Keratinocyte (primary cell): Measurements from ENCODE around the gene YIPF2. TPM values are rescaled to one million over a fixed set of nuclear protein-coding genes. Genes with fewer than 3 reads are reported as not detected.

ENCODE experiments used
- DNase-seq: peaks from one replicate; pipeline ENCODE4 v3.0.0-alpha.2; 2011; ENCODE audit warnings: low read depth, missing footprints, low spot score
- FAIRE-seq: peaks from 2 replicates; lab custom pipeline; 2011; peaks lifted over from hg19 to GRCh38; lab: Jason Lieb, UNC
- H2AFZ ChIP-seq: 2 replicates; pipeline ENCODE4 v1.6.0; 2012; ENCODE audit warnings: low read length, control low read depth, inconsistent platforms; ENCODE audit not compliant: control insufficient read depth
- H3K27ac ChIP-seq: 2 replicates; pipeline ENCODE4 v1.5.1; 2011; ENCODE audit warnings: low read length; ENCODE audit not compliant: control insufficient read depth, insufficient read depth
- H3K27me3 ChIP-seq: 3 replicates; pipeline ENCODE4 v1.6.0; 2011; ENCODE audit warnings: low read length; ENCODE audit not compliant: control insufficient read depth, insufficient read depth; ENCODE audit errors: extremely low read depth
- H3K36me3 ChIP-seq, 2 experiments: 2 replicates in 1 of 2; 3 replicates in 1 of 2; pipeline ENCODE4 v1.5.1; 2011; ENCODE audit warnings: low read length in 2 of 2, mild to moderate bottlenecking in 1 of 2; ENCODE audit not compliant: control insufficient read depth in 2 of 2, insufficient read depth in 2 of 2; ENCODE audit errors: extremely low read depth in 1 of 2
- H3K4me1 ChIP-seq: 3 replicates; pipeline ENCODE4 v1.5.1; 2011; ENCODE audit warnings: low read length; ENCODE audit not compliant: control insufficient read depth, insufficient read depth; ENCODE audit errors: extremely low read depth
- H3K4me2 ChIP-seq: 3 replicates; pipeline ENCODE4 v1.6.0; 2011; ENCODE audit warnings: low read depth, low read length; ENCODE audit not compliant: control insufficient read depth, insufficient read depth; ENCODE audit errors: extremely low read depth
- H3K4me3 ChIP-seq, 3 experiments: fragments of 200-600 bp in 1 of 3; sonication (generic) in 1 of 3; 2 replicates in 2 of 3; 3 replicates in 1 of 3; pipeline ENCODE4 v1.5.1; 2011 to 2016; ENCODE audit warnings: low read length in 3 of 3, mild to moderate bottlenecking in 3 of 3, control low read depth in 2 of 3, inconsistent platforms in 1 of 3, low read depth in 1 of 3, mixed read lengths in 1 of 3, mixed run types in 1 of 3, moderate library complexity in 1 of 3; ENCODE audit not compliant: control insufficient read depth in 2 of 3, insufficient read depth in 2 of 3; ENCODE audit errors: extremely low read depth in 1 of 3
- H3K79me2 ChIP-seq: 2 replicates; pipeline ENCODE4 v1.6.0; 2012; ENCODE audit warnings: low read length; ENCODE audit not compliant: control insufficient read depth, insufficient read depth
- H3K9ac ChIP-seq: 3 replicates; pipeline ENCODE4 v1.6.0; 2011; ENCODE audit warnings: low read length; ENCODE audit not compliant: control insufficient read depth, insufficient read depth; ENCODE audit errors: extremely low read depth
- H3K9me1 ChIP-seq: 3 replicates; pipeline ENCODE4 v1.6.0; 2011; ENCODE audit warnings: low read length; ENCODE audit not compliant: control insufficient read depth, insufficient read depth; ENCODE audit errors: extremely low read depth
- H3K9me3 ChIP-seq: 2 replicates; pipeline ENCODE4 v1.5.1; 2012; ENCODE audit warnings: low read depth, low read length; ENCODE audit not compliant: control insufficient read depth
- H4K20me1 ChIP-seq: 3 replicates; pipeline ENCODE4 v1.6.0; 2011; ENCODE audit warnings: low read length; ENCODE audit not compliant: control insufficient read depth, insufficient read depth; ENCODE audit errors: extremely low read depth
- EZH2 ChIP-seq: IDR thresholded peaks from one replicate; pipeline ENCODE4 v1.6.1; 2012; ENCODE audit warnings: inconsistent platforms, mild to moderate bottlenecking, low read length, moderate library complexity
- dilution Hi-C: fragments of 300-500 bp; cut with MboI; formaldehyde crosslinking; loops from one replicate; pipeline ENCODE4 v1.7.0; 2020; ENCODE audit warnings: low sequenced_read_pairs; ENCODE audit not compliant: extremely low pct_ligation_motif_present
- polyA plus RNA-seq, 5 experiments: library from polyadenylated mRNA; depleted of rRNA in 3 of 5; stranded (reverse) in 3 of 5; stranded (forward) in 1 of 5; unstranded in 1 of 5; fragments of >200 nt; gene quantifications; 1 replicate in 1 of 5; 2 replicates in 3 of 5; 3 replicates in 1 of 5; pipeline versions ENCODE4 v1.2.1 to v1.2.3, GENCODE V29; 2011 to 2012; ENCODE audit warnings: missing spikeins in 2 of 5, low read depth in 1 of 5, low replicate concordance in 1 of 5
- TF ChIP-seq, protein P1 (sequence below), 3 experiments: IDR thresholded peaks in 1 of 3; conservative IDR thresholded peaks in 1 of 3; optimal IDR thresholded peaks in 1 of 3; 2 replicates in 2 of 3; 3 replicates in 1 of 3; pipeline versions ENCODE3 to v1.5.1; 2011; ENCODE audit warnings: low read length in 3 of 3, mild to moderate bottlenecking in 3 of 3, moderate library complexity in 2 of 3, control low read depth in 1 of 3, inconsistent platforms in 1 of 3; ENCODE audit not compliant: insufficient read depth in 2 of 3; ENCODE audit errors: extremely low read depth in 1 of 3

YIPF2 gene
- polyA plus RNA-seq, 1 donor (not counting 4 experiments of a cell fraction or from before 2014, with no cell fraction given) = 26.9 TPM

GRCh38 chr19:10872546-10873107, 55.8 kb downstream of the YIPF2 start:
- FAIRE-seq (no peak), DNase-seq (no peak)
- Histone ChIP-seq H3K9me1 (no peaks in the 10 kb centered on the region), H3K27me3 (no peaks in the 10 kb centered on the region), H3K79me2 (peaks cover 49% of the 10 kb centered on the region), H3K36me3 (peaks cover 0 to 2% of the 10 kb centered on the region in 2 experiments), H3K9ac (peak overlapping the region; percentile 85), H4K20me1 (peaks cover 4% of the 10 kb centered on the region), H3K4me3 (peak overlapping the region; percentile 75 to 96 (median 87)), H3K27ac (peak overlapping the region; percentile 56), H2AFZ (no peak overlapping the region), H3K4me2 (peak overlapping the region; percentile 85), H3K4me1 (peaks cover 12% of the 10 kb centered on the region), H3K9me3 (no peaks in the 10 kb centered on the region)
- dilution Hi-C loops = no loop called here
- TF ChIP-seq, protein P1, sequence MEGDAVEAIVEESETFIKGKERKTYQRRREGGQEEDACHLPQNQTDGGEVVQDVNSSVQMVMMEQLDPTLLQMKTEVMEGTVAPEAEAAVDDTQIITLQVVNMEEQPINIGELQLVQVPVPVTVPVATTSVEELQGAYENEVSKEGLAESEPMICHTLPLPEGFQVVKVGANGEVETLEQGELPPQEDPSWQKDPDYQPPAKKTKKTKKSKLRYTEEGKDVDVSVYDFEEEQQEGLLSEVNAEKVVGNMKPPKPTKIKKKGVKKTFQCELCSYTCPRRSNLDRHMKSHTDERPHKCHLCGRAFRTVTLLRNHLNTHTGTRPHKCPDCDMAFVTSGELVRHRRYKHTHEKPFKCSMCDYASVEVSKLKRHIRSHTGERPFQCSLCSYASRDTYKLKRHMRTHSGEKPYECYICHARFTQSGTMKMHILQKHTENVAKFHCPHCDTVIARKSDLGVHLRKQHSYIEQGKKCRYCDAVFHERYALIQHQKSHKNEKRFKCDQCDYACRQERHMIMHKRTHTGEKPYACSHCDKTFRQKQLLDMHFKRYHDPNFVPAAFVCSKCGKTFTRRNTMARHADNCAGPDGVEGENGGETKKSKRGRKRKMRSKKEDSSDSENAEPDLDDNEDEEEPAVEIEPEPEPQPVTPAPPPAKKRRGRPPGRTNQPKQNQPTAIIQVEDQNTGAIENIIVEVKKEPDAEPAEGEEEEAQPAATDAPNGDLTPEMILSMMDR (optimal IDR thresholded peaks at IDR 0.05 in 1 of 3, IDR thresholded peaks at IDR 0.05 in 1 of 3, conservative IDR thresholded peaks at IDR 0.05 in 1 of 3; ENCODE audit: extremely low read depth in 1 of 3, insufficient read depth in 2 of 3, low read length in 3 of 3) = no peak
- TF ChIP-seq EZH2 = no peak

Other genes with a start within 250 kb of the YIPF2 start
- 25.9 to 34.6 TPM (median 31.3 TPM) in 3 replicates for gene QTRT1, start 227.2 kb downstream of the YIPF2 start, polyA plus RNA-seq
- 60.1 to 71.4 TPM (median 63.5 TPM) in 3 replicates for gene DNM2, start 210.6 kb downstream of the YIPF2 start, polyA plus RNA-seq
- 18.2 to 24.8 TPM (median 19.2 TPM) in 3 replicates for gene TMED1, start 92.4 kb downstream of the YIPF2 start, polyA plus RNA-seq
- gene C19orf38, start 80.2 kb downstream of the YIPF2 start, polyA plus RNA-seq = 0.14 to 0.22 TPM in 2 of 3 replicates, not detected in the other
- 22.8 to 50.8 TPM (median 23.7 TPM) in 3 replicates for gene CARM1, start 57.1 kb downstream of the YIPF2 start, polyA plus RNA-seq
- 6.1 to 10.3 TPM (median 8.4 TPM) in 3 replicates for gene TIMM29, start 172 bp upstream of the YIPF2 start, polyA plus RNA-seq
- gene SMARCA4, start 32.4 kb upstream of the YIPF2 start, polyA plus RNA-seq = 30.8 to 61.8 TPM (median 33.1 TPM) in 3 replicates
- gene LDLR, start 160.8 kb upstream of the YIPF2 start, polyA plus RNA-seq = 182 to 325 TPM (median 241 TPM) in 3 replicates
- 1.8 to 8.0 TPM (median 6.4 TPM) in 3 replicates for gene SPC24, start 227.1 kb upstream of the YIPF2 start, polyA plus RNA-seq